ENCODE measurements around the gene IFI27L2.

DNA sequence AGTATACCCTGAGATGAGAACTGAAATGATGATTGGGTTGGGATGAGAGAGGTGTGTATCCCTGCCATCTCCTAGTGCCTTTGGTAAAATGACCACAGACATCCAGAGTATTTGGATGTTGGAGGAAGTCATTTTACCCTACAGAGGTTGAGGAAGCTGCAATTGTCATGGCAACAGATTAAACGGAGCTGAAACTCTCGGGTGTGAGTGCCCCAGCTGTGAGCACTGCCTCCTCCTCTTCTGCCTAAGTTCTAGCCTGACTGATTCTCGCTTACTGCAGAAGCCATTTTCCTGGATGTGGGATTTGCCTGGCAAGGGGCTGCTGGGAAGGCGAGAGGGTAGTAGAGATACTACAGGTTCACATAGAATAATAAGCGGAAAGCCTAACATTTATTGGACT is 34.4 kb upstream of the IFI27L2 start:
- TF ChIP-seq POLR2AphosphoS5 (IDR thresholded peaks at IDR 0.05; ENCODE audit: low read depth) (no peak), CTCF (IDR thresholded peaks at IDR 0.05; ENCODE audit: insufficient read depth, low read length) (no peak)
- TF ChIP-seq, protein P1, sequence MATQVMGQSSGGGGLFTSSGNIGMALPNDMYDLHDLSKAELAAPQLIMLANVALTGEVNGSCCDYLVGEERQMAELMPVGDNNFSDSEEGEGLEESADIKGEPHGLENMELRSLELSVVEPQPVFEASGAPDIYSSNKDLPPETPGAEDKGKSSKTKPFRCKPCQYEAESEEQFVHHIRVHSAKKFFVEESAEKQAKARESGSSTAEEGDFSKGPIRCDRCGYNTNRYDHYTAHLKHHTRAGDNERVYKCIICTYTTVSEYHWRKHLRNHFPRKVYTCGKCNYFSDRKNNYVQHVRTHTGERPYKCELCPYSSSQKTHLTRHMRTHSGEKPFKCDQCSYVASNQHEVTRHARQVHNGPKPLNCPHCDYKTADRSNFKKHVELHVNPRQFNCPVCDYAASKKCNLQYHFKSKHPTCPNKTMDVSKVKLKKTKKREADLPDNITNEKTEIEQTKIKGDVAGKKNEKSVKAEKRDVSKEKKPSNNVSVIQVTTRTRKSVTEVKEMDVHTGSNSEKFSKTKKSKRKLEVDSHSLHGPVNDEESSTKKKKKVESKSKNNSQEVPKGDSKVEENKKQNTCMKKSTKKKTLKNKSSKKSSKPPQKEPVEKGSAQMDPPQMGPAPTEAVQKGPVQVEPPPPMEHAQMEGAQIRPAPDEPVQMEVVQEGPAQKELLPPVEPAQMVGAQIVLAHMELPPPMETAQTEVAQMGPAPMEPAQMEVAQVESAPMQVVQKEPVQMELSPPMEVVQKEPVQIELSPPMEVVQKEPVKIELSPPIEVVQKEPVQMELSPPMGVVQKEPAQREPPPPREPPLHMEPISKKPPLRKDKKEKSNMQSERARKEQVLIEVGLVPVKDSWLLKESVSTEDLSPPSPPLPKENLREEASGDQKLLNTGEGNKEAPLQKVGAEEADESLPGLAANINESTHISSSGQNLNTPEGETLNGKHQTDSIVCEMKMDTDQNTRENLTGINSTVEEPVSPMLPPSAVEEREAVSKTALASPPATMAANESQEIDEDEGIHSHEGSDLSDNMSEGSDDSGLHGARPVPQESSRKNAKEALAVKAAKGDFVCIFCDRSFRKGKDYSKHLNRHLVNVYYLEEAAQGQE (IDR thresholded peaks at IDR 0.05; ENCODE audit: insufficient replicate concordance, low read depth) = no peak

Data from HL-60 (cell line).